Adrenal gland (tissue), 5 donors: Measurements from ENCODE around the gene PSMG1.

ENCODE experiments used
- POLR2A ChIP-seq, 2 donors: fragments of 450-650 bp; IDR thresholded peaks; one replicate each; pipeline ENCODE4 v1.6.1; 2017; ENCODE audit warnings: antibody characterized with exemption in 2 of 2, mild to moderate bottlenecking in 2 of 2, moderate library complexity in 1 of 2
- TF ChIP-seq, protein P1 (sequence below), 6 experiments: fragments of 450-650 bp in 4 of 6; fragments of 200-600 bp in 2 of 6; sonication (generic) in 1 of 6; IDR thresholded peaks; 1 replicate in 5 of 6; 2 replicates in 1 of 6; pipeline versions ENCODE4 v1.5.1 to v1.8.0; 2016 to 2021; ENCODE audit warnings: antibody characterized with exemption in 6 of 6, mild to moderate bottlenecking in 2 of 6, moderate library complexity in 1 of 6
- donor health status: DM: no; HTN: no; CAD: no.

DNA sequence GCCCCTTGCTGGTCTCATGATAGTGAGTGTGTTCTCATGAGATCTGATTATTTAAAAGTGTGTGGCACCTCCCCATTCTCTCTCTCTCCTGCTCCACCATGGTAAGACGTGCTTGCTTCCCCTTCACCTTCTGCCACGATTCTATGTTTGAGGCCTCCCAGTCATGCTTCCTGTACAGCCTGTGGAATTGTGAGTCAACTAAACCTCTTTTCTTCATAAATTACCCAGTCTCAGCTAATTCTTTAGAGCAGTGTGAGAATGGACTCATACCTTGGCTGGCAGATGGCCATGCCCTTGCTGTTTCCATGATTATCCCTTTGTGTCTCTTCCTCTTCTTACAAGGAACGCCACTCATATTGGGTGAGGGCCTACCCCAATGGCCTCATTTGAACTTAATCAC is 40.3 kb downstream of the PSMG1 start:
- TF ChIP-seq, protein P1, sequence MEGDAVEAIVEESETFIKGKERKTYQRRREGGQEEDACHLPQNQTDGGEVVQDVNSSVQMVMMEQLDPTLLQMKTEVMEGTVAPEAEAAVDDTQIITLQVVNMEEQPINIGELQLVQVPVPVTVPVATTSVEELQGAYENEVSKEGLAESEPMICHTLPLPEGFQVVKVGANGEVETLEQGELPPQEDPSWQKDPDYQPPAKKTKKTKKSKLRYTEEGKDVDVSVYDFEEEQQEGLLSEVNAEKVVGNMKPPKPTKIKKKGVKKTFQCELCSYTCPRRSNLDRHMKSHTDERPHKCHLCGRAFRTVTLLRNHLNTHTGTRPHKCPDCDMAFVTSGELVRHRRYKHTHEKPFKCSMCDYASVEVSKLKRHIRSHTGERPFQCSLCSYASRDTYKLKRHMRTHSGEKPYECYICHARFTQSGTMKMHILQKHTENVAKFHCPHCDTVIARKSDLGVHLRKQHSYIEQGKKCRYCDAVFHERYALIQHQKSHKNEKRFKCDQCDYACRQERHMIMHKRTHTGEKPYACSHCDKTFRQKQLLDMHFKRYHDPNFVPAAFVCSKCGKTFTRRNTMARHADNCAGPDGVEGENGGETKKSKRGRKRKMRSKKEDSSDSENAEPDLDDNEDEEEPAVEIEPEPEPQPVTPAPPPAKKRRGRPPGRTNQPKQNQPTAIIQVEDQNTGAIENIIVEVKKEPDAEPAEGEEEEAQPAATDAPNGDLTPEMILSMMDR (IDR thresholded peaks at IDR 0.05), result no peak
- no peak for TF ChIP-seq POLR2A (IDR thresholded peaks at IDR 0.05)
